H1 (cell line): ENCODE measurements around the gene PTCHD4. TPM values are rescaled to one million over a fixed set of nuclear protein-coding genes. Genes with fewer than 3 reads are reported as not detected.

Experiments
- CEBPB ChIP-seq: IDR thresholded peaks from 2 replicates; pipeline ENCODE4 v1.6.1; 2012; ENCODE audit warnings: low read depth, low read length
- CHD2 ChIP-seq: IDR thresholded peaks from 2 replicates; pipeline ENCODE4 v1.6.1; 2012; ENCODE audit warnings: low read length, improper control_type of control experiment
- MAFK ChIP-seq: IDR thresholded peaks from 2 replicates; pipeline ENCODE4 v1.6.1; 2012; ENCODE audit warnings: low read depth, mild to moderate bottlenecking, improper control_type of control experiment, low read length
- NANOG ChIP-seq: IDR thresholded peaks from 2 replicates; pipeline ENCODE4 v1.6.1; 2011; ENCODE audit warnings: low read length, low read depth, mild to moderate bottlenecking, inconsistent platforms; ENCODE audit not compliant: insufficient read depth, poor library complexity, severe bottlenecking
- NRF1 ChIP-seq: IDR thresholded peaks from 2 replicates; pipeline ENCODE4 v1.6.1; 2011; ENCODE audit warnings: mild to moderate bottlenecking, low read depth, low read length, improper control_type of control experiment
- POLR2AphosphoS5 ChIP-seq: IDR thresholded peaks from 2 replicates; pipeline ENCODE4 v1.6.1; 2011; ENCODE audit warnings: low read depth, low read length
- polyA plus RNA-seq, 7 experiments: library from polyadenylated mRNA; depleted of rRNA in 3 of 7; stranded (reverse) in 5 of 7; unstranded in 2 of 7; fragments of >200 nt in 5 of 7; fragments of 200-250 nt in 2 of 7; gene quantifications; 1 replicate in 5 of 7; 2 replicates in 1 of 7; 4 replicates in 1 of 7; pipeline versions ENCODE4 v1.2.1 to v1.2.3, GENCODE V29; 2011 to 2013; ENCODE audit warnings: missing spikeins in 2 of 7, mixed read lengths in 2 of 7
- total RNA-seq: library from RNA; stranded (reverse); fragmentation: NEBNext Ultra II Directional; extraction: Animal tissue kit (Norgen Biotek cat#: 25700); gene quantifications from 2 replicates; pipeline ENCODE4 v1.2.1, GENCODE V29; 2021
- TF ChIP-seq, protein P1 (sequence below): fragments of 300-600 bp; sonication (generic); IDR thresholded peaks from 2 replicates; pipeline ENCODE4 v1.7.1; 2012; ENCODE audit warnings: low read length, moderate library complexity, mild to moderate bottlenecking, inconsistent platforms; ENCODE audit not compliant: insufficient replicate concordance
- TF ChIP-seq, protein P2 (sequence below), 3 experiments: IDR thresholded peaks; 1 replicate in 2 of 3; 2 replicates in 1 of 3; pipeline versions ENCODE4 v1.5.1 to v1.6.1; 2011; ENCODE audit warnings: low read length in 3 of 3, mild to moderate bottlenecking in 3 of 3, inconsistent platforms in 2 of 3, low read depth in 1 of 3, moderate library complexity in 1 of 3; ENCODE audit not compliant: insufficient read depth in 1 of 3; ENCODE audit errors: control extremely low read depth in 1 of 3
- TF ChIP-seq, protein P3 (sequence below): IDR thresholded peaks from 2 replicates; pipeline ENCODE4 v1.6.1; 2012; ENCODE audit warnings: inconsistent platforms

The PTCHD4 gene
- total and polyA plus RNA-seq, 2 of the 8 experiments (the other 6 are each of a cell fraction or from before 2014, with no cell fraction given), result 0.17 to 0.37 TPM

DNA sequence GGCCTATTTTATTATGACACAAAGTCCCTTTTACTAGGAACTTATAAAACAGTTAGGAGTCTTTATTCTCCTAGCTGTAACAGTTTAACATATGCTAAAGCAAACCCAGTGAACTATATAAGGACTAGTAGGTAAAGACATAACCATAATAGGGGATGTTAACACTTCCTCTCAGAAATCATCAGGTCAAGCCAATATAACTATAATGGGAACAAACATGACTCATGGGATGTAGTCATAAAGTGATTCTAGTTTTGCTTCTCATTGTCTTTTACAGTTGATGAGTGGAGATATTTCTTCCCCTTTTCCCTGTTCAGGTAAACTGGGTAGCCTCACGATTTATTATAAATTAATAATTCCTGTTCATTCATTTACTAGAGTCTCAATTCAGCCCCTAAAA, 9.7 kb downstream of the PTCHD4 start (continued):
- TF ChIP-seq, protein P1, sequence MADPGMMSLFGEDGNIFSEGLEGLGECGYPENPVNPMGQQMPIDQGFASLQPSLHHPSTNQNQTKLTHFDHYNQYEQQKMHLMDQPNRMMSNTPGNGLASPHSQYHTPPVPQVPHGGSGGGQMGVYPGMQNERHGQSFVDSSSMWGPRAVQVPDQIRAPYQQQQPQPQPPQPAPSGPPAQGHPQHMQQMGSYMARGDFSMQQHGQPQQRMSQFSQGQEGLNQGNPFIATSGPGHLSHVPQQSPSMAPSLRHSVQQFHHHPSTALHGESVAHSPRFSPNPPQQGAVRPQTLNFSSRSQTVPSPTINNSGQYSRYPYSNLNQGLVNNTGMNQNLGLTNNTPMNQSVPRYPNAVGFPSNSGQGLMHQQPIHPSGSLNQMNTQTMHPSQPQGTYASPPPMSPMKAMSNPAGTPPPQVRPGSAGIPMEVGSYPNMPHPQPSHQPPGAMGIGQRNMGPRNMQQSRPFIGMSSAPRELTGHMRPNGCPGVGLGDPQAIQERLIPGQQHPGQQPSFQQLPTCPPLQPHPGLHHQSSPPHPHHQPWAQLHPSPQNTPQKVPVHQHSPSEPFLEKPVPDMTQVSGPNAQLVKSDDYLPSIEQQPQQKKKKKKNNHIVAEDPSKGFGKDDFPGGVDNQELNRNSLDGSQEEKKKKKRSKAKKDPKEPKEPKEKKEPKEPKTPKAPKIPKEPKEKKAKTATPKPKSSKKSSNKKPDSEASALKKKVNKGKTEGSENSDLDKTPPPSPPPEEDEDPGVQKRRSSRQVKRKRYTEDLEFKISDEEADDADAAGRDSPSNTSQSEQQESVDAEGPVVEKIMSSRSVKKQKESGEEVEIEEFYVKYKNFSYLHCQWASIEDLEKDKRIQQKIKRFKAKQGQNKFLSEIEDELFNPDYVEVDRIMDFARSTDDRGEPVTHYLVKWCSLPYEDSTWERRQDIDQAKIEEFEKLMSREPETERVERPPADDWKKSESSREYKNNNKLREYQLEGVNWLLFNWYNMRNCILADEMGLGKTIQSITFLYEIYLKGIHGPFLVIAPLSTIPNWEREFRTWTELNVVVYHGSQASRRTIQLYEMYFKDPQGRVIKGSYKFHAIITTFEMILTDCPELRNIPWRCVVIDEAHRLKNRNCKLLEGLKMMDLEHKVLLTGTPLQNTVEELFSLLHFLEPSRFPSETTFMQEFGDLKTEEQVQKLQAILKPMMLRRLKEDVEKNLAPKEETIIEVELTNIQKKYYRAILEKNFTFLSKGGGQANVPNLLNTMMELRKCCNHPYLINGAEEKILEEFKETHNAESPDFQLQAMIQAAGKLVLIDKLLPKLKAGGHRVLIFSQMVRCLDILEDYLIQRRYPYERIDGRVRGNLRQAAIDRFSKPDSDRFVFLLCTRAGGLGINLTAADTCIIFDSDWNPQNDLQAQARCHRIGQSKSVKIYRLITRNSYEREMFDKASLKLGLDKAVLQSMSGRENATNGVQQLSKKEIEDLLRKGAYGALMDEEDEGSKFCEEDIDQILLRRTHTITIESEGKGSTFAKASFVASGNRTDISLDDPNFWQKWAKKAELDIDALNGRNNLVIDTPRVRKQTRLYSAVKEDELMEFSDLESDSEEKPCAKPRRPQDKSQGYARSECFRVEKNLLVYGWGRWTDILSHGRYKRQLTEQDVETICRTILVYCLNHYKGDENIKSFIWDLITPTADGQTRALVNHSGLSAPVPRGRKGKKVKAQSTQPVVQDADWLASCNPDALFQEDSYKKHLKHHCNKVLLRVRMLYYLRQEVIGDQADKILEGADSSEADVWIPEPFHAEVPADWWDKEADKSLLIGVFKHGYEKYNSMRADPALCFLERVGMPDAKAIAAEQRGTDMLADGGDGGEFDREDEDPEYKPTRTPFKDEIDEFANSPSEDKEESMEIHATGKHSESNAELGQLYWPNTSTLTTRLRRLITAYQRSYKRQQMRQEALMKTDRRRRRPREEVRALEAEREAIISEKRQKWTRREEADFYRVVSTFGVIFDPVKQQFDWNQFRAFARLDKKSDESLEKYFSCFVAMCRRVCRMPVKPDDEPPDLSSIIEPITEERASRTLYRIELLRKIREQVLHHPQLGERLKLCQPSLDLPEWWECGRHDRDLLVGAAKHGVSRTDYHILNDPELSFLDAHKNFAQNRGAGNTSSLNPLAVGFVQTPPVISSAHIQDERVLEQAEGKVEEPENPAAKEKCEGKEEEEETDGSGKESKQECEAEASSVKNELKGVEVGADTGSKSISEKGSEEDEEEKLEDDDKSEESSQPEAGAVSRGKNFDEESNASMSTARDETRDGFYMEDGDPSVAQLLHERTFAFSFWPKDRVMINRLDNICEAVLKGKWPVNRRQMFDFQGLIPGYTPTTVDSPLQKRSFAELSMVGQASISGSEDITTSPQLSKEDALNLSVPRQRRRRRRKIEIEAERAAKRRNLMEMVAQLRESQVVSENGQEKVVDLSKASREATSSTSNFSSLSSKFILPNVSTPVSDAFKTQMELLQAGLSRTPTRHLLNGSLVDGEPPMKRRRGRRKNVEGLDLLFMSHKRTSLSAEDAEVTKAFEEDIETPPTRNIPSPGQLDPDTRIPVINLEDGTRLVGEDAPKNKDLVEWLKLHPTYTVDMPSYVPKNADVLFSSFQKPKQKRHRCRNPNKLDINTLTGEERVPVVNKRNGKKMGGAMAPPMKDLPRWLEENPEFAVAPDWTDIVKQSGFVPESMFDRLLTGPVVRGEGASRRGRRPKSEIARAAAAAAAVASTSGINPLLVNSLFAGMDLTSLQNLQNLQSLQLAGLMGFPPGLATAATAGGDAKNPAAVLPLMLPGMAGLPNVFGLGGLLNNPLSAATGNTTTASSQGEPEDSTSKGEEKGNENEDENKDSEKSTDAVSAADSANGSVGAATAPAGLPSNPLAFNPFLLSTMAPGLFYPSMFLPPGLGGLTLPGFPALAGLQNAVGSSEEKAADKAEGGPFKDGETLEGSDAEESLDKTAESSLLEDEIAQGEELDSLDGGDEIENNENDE, result no peak
- no peak for TF ChIP-seq MAFK
- TF ChIP-seq POLR2AphosphoS5, result no peak
- TF ChIP-seq, protein P2, sequence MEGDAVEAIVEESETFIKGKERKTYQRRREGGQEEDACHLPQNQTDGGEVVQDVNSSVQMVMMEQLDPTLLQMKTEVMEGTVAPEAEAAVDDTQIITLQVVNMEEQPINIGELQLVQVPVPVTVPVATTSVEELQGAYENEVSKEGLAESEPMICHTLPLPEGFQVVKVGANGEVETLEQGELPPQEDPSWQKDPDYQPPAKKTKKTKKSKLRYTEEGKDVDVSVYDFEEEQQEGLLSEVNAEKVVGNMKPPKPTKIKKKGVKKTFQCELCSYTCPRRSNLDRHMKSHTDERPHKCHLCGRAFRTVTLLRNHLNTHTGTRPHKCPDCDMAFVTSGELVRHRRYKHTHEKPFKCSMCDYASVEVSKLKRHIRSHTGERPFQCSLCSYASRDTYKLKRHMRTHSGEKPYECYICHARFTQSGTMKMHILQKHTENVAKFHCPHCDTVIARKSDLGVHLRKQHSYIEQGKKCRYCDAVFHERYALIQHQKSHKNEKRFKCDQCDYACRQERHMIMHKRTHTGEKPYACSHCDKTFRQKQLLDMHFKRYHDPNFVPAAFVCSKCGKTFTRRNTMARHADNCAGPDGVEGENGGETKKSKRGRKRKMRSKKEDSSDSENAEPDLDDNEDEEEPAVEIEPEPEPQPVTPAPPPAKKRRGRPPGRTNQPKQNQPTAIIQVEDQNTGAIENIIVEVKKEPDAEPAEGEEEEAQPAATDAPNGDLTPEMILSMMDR (IDR thresholded peaks at IDR 0.05; ENCODE audit: control extremely low read depth in 1 of 3, insufficient read depth in 1 of 3, low read depth in 1 of 3, low read length in 3 of 3), result no peak
- TF ChIP-seq CHD2, result no peak
- TF ChIP-seq, protein P3, sequence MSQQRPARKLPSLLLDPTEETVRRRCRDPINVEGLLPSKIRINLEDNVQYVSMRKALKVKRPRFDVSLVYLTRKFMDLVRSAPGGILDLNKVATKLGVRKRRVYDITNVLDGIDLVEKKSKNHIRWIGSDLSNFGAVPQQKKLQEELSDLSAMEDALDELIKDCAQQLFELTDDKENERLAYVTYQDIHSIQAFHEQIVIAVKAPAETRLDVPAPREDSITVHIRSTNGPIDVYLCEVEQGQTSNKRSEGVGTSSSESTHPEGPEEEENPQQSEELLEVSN, result no peak
- no peak for TF ChIP-seq NANOG
- TF ChIP-seq CEBPB, result no peak
- TF ChIP-seq NRF1, result no peak
